Measurements from ENCODE around the gene CAPZA1.

DNA sequence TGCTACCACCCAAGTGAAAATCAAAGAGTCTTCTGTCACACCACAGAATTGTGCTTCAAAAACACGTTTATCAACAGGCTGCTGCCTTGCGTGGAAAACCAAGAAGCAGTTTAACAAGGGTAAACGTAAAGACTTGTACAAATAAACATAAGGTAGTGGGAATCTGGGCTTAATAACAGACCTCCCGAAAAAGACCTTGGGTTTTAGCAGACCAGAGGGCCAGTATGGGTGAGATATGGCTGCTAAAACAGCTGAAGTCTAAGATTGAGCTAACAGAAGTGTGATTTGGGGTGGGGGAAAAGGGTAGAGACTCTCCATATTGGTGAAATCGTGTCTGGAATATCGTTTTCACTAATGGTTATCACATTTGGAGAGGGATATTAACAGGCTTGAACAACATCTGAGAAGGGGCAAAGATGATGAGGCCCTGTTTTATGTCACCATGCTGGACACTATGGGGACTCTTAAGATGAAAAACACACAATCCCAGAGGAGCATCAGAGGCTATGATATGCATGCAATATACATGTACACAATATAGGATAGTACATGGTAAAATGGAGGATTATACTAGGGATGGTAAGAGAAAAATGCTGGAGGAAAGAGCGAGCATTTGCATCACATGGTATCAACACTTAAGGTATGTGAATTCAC lies 56.2 kb downstream of the CAPZA1 start:
- TF ChIP-seq, protein P1, sequence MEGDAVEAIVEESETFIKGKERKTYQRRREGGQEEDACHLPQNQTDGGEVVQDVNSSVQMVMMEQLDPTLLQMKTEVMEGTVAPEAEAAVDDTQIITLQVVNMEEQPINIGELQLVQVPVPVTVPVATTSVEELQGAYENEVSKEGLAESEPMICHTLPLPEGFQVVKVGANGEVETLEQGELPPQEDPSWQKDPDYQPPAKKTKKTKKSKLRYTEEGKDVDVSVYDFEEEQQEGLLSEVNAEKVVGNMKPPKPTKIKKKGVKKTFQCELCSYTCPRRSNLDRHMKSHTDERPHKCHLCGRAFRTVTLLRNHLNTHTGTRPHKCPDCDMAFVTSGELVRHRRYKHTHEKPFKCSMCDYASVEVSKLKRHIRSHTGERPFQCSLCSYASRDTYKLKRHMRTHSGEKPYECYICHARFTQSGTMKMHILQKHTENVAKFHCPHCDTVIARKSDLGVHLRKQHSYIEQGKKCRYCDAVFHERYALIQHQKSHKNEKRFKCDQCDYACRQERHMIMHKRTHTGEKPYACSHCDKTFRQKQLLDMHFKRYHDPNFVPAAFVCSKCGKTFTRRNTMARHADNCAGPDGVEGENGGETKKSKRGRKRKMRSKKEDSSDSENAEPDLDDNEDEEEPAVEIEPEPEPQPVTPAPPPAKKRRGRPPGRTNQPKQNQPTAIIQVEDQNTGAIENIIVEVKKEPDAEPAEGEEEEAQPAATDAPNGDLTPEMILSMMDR (IDR thresholded peaks at IDR 0.05), result no peak
- TF ChIP-seq POLR2A (IDR thresholded peaks at IDR 0.05), result no peak

Data from adrenal gland (tissue), 5 donors.